ENCODE results near the gene CEP85. TPM values are rescaled to one million over a fixed set of nuclear protein-coding genes. Genes with fewer than 3 reads are reported as not detected.

The CEP85 gene
- total and polyA plus RNA-seq, 2 donors: 9.7 to 18.7 TPM

- Histone ChIP-seq H3K4me1 (ENCODE audit: control insufficient read depth in 2 of 2, insufficient read depth in 2 of 2, low read length in 2 of 2) (no peaks in the 10 kb centered on the region), H3K27me3 (ENCODE audit: control insufficient read depth in 2 of 2, insufficient read depth in 1 of 2, low read length in 1 of 2) (no peaks in the 10 kb centered on the region), H3K9me3 (ENCODE audit: control insufficient read depth in 2 of 2, insufficient read depth in 1 of 2, low read length in 1 of 2) (peaks cover 5 to 12% of the 10 kb centered on the region in 2 donors), H3K4me3 (ENCODE audit: low read length in 2 of 2) (no peak overlapping the region), H3K36me3 (ENCODE audit: control insufficient read depth in 2 of 2, insufficient read depth in 2 of 2, low read length in 1 of 2) (peaks cover 56 to 77% of the 10 kb centered on the region in 2 donors), H3K27ac (ENCODE audit: low read depth in 1 of 2, low read length in 1 of 2) (no peak overlapping the region)
- WGBS: 98% methylated on average over 9 of the region's 9 CpGs
- DNase-seq (ENCODE audit: low read depth in 6 of 9, low spot score in 9 of 9): no peak
Observed at GRCh38 chr1:26268290-26269197, 34.5 kb downstream of the CEP85 start.

- DNase-seq (ENCODE audit: low read depth in 6 of 9, low spot score in 9 of 9): no peak
- Histone ChIP-seq H3K9me3 (ENCODE audit: control insufficient read depth in 2 of 2, insufficient read depth in 1 of 2, low read length in 1 of 2) (peaks cover 5 to 12% of the 10 kb centered on the region in 2 donors), H3K27ac (ENCODE audit: low read depth in 1 of 2, low read length in 1 of 2) (no peak overlapping the region), H3K27me3 (ENCODE audit: control insufficient read depth in 2 of 2, insufficient read depth in 1 of 2, low read length in 1 of 2) (no peaks in the 10 kb centered on the region), H3K4me1 (ENCODE audit: control insufficient read depth in 2 of 2, insufficient read depth in 2 of 2, low read length in 2 of 2) (no peaks in the 10 kb centered on the region), H3K36me3 (ENCODE audit: control insufficient read depth in 2 of 2, insufficient read depth in 2 of 2, low read length in 1 of 2) (peaks cover 53 to 73% of the 10 kb centered on the region in 2 donors), H3K4me3 (ENCODE audit: low read length in 2 of 2) (no peak overlapping the region)
- 97% methylated on average over 4 of the region's 4 CpGs for WGBS
Observed at GRCh38 chr1:26269198-26269550, 35.2 kb downstream of the CEP85 start.

GRCh38 chr1:26274801-26275425, 40.9 kb downstream of the CEP85 start:
- H3K4me1 ChIP-seq (ENCODE audit: control insufficient read depth in 2 of 2, insufficient read depth in 2 of 2, low read length in 2 of 2): peaks cover 14 to 51% of the 10 kb centered on the region in 2 donors
- 86% methylated on average over 11 of the region's 11 CpGs for WGBS
- H3K36me3 ChIP-seq (ENCODE audit: control insufficient read depth in 2 of 2, insufficient read depth in 2 of 2, low read length in 1 of 2): peaks cover 46 to 73% of the 10 kb centered on the region in 2 donors

GRCh38 chr1:26275580-26276431, 41.8 kb downstream of the CEP85 start:
- peak in 6 of 9 donors; percentile 53 to 84 (median 72) for DNase-seq (ENCODE audit: low read depth in 6 of 9, low spot score in 9 of 9)

More at GRCh38 chr1:26274801-26275425, 40.9 kb downstream of the CEP85 start:
- Histone ChIP-seq H3K27me3 (ENCODE audit: control insufficient read depth in 2 of 2, insufficient read depth in 1 of 2, low read length in 1 of 2) (no peaks in the 10 kb centered on the region), H3K4me3 (ENCODE audit: low read length in 2 of 2) (no peak overlapping the region), H3K9me3 (ENCODE audit: control insufficient read depth in 2 of 2, insufficient read depth in 1 of 2, low read length in 1 of 2) (no peaks in the 10 kb centered on the region), H3K27ac (ENCODE audit: low read depth in 1 of 2, low read length in 1 of 2) (no peak overlapping the region)
- no peak for DNase-seq (ENCODE audit: low read depth in 6 of 9, low spot score in 9 of 9)

GRCh38 chr1:26276432-26276838, 42.4 kb downstream of the CEP85 start:
- peaks cover 23 to 65% of the 10 kb centered on the region in 2 donors for H3K4me1 ChIP-seq (ENCODE audit: control insufficient read depth in 2 of 2, insufficient read depth in 2 of 2, low read length in 2 of 2)

More at GRCh38 chr1:26275580-26276431, 41.8 kb downstream of the CEP85 start:
- no peaks in the 10 kb centered on the region for H3K27me3 ChIP-seq (ENCODE audit: control insufficient read depth in 2 of 2, insufficient read depth in 1 of 2, low read length in 1 of 2)
- WGBS: 78% methylated on average over 3 of the region's 3 CpGs
- H3K4me1 ChIP-seq (ENCODE audit: control insufficient read depth in 2 of 2, insufficient read depth in 2 of 2, low read length in 2 of 2): peaks cover 19 to 59% of the 10 kb centered on the region in 2 donors
- H3K9me3 ChIP-seq (ENCODE audit: control insufficient read depth in 2 of 2, insufficient read depth in 1 of 2, low read length in 1 of 2): peaks cover 0 to 3% of the 10 kb centered on the region in 2 donors
- H3K36me3 ChIP-seq (ENCODE audit: control insufficient read depth in 2 of 2, insufficient read depth in 2 of 2, low read length in 1 of 2): peaks cover 41 to 64% of the 10 kb centered on the region in 2 donors
- H3K27ac ChIP-seq (ENCODE audit: low read depth in 1 of 2, low read length in 1 of 2): peak overlapping the region; percentile 55 to 86
- H3K4me3 ChIP-seq (ENCODE audit: low read length in 2 of 2): no peak overlapping the region

GRCh38 chr1:26277261-26277661, 43.3 kb downstream of the CEP85 start:
- Histone ChIP-seq H3K27ac (ENCODE audit: low read depth in 1 of 2, low read length in 1 of 2) (peak overlapping the region in 1 of 2 donors; percentile 19), H3K4me3 (ENCODE audit: low read length in 2 of 2) (no peak overlapping the region), H3K36me3 (ENCODE audit: control insufficient read depth in 2 of 2, insufficient read depth in 2 of 2, low read length in 1 of 2) (peaks cover 43 to 63% of the 10 kb centered on the region in 2 donors), H3K9me3 (ENCODE audit: control insufficient read depth in 2 of 2, insufficient read depth in 1 of 2, low read length in 1 of 2) (peaks cover 0 to 3% of the 10 kb centered on the region in 2 donors), H3K4me1 (ENCODE audit: control insufficient read depth in 2 of 2, insufficient read depth in 2 of 2, low read length in 2 of 2) (peaks cover 29 to 72% of the 10 kb centered on the region in 2 donors), H3K27me3 (ENCODE audit: control insufficient read depth in 2 of 2, insufficient read depth in 1 of 2, low read length in 1 of 2) (no peaks in the 10 kb centered on the region)
- WGBS: 99% methylated on average over 3 of the region's 3 CpGs
- DNase-seq (ENCODE audit: low read depth in 6 of 9, low spot score in 9 of 9): no peak

More at GRCh38 chr1:26276432-26276838, 42.4 kb downstream of the CEP85 start:
- H3K27me3 ChIP-seq (ENCODE audit: control insufficient read depth in 2 of 2, insufficient read depth in 1 of 2, low read length in 1 of 2): no peaks in the 10 kb centered on the region
- H3K9me3 ChIP-seq (ENCODE audit: control insufficient read depth in 2 of 2, insufficient read depth in 1 of 2, low read length in 1 of 2): peaks cover 0 to 3% of the 10 kb centered on the region in 2 donors
- peak overlapping the region; percentile 55 to 86 for H3K27ac ChIP-seq (ENCODE audit: low read depth in 1 of 2, low read length in 1 of 2)
- no peak overlapping the region for H3K4me3 ChIP-seq (ENCODE audit: low read length in 2 of 2)
- H3K36me3 ChIP-seq (ENCODE audit: control insufficient read depth in 2 of 2, insufficient read depth in 2 of 2, low read length in 1 of 2): peaks cover 46 to 65% of the 10 kb centered on the region in 2 donors
- no peak for DNase-seq (ENCODE audit: low read depth in 6 of 9, low spot score in 9 of 9)
- WGBS: 93% methylated on average over 2 of the region's 2 CpGs

- H3K4me1 ChIP-seq (ENCODE audit: control insufficient read depth in 2 of 2, insufficient read depth in 2 of 2, low read length in 2 of 2): peaks cover 29 to 77% of the 10 kb centered on the region in 2 donors
- peaks cover 44 to 66% of the 10 kb centered on the region in 2 donors for H3K36me3 ChIP-seq (ENCODE audit: control insufficient read depth in 2 of 2, insufficient read depth in 2 of 2, low read length in 1 of 2)
- H3K27me3 ChIP-seq (ENCODE audit: control insufficient read depth in 2 of 2, insufficient read depth in 1 of 2, low read length in 1 of 2): no peaks in the 10 kb centered on the region
- H3K4me3 ChIP-seq (ENCODE audit: low read length in 2 of 2): no peak overlapping the region
- WGBS: 98% methylated on average over 1 of the region's 1 CpG
- DNase-seq (ENCODE audit: low read depth in 6 of 9, low spot score in 9 of 9): no peak
- peak overlapping the region in 1 of 2 donors; percentile 19 for H3K27ac ChIP-seq (ENCODE audit: low read depth in 1 of 2, low read length in 1 of 2)
- H3K9me3 ChIP-seq (ENCODE audit: control insufficient read depth in 2 of 2, insufficient read depth in 1 of 2, low read length in 1 of 2): peaks cover 0 to 3% of the 10 kb centered on the region in 2 donors
Observed at GRCh38 chr1:26277719-26278118, 43.7 kb downstream of the CEP85 start.

- Histone ChIP-seq H3K27ac (ENCODE audit: low read depth in 1 of 2, low read length in 1 of 2) (peak overlapping the region in 1 of 2 donors; percentile 51), H3K4me3 (ENCODE audit: low read length in 2 of 2) (no peak overlapping the region), H3K27me3 (ENCODE audit: control insufficient read depth in 2 of 2, insufficient read depth in 1 of 2, low read length in 1 of 2) (no peaks in the 10 kb centered on the region), H3K9me3 (ENCODE audit: control insufficient read depth in 2 of 2, insufficient read depth in 1 of 2, low read length in 1 of 2) (peaks cover 0 to 3% of the 10 kb centered on the region in 2 donors), H3K4me1 (ENCODE audit: control insufficient read depth in 2 of 2, insufficient read depth in 2 of 2, low read length in 2 of 2) (peaks cover 29 to 82% of the 10 kb centered on the region in 2 donors), H3K36me3 (ENCODE audit: control insufficient read depth in 2 of 2, insufficient read depth in 2 of 2, low read length in 1 of 2) (peaks cover 42 to 64% of the 10 kb centered on the region in 2 donors)
- no peak for DNase-seq (ENCODE audit: low read depth in 6 of 9, low spot score in 9 of 9)
- 90% methylated on average over 4 of the region's 4 CpGs for WGBS
Observed at GRCh38 chr1:26278303-26278702, 44.3 kb downstream of the CEP85 start.

Data from thymus (tissue), 11 donors.